ENCODE results near the gene TTC29.

TTC29 gene

GRCh38 chr4:146972036-146972435 lies 26.4 kb upstream of the TTC29 start:
- no peak for DNase-seq (ENCODE audit: low read depth)
- H3K4me3 ChIP-seq (ENCODE audit: low read length): no peak overlapping the region
- TF ChIP-seq CTCF (conservative IDR thresholded peaks at IDR 0.05; ENCODE audit: low read length): no peak

GRCh38 chr4:146969126-146969525 lies 23.5 kb upstream of the TTC29 start:
- DNase-seq (ENCODE audit: low read depth): no peak
- H3K4me3 ChIP-seq (ENCODE audit: low read length): no peak overlapping the region
- no peak for TF ChIP-seq CTCF (conservative IDR thresholded peaks at IDR 0.05; ENCODE audit: low read length)

- no peak overlapping the region for H3K4me3 ChIP-seq (ENCODE audit: low read length)
- no peak for TF ChIP-seq CTCF (conservative IDR thresholded peaks at IDR 0.05; ENCODE audit: low read length)
- no peak for DNase-seq (ENCODE audit: low read depth)
Measured at GRCh38 chr4:146960634-146961033, 15.0 kb upstream of the TTC29 start.

GRCh38 chr4:146959692-146960091 lies 14.0 kb upstream of the TTC29 start:
- DNase-seq (ENCODE audit: low read depth): no peak
- no peak overlapping the region for H3K4me3 ChIP-seq (ENCODE audit: low read length)
- TF ChIP-seq CTCF (conservative IDR thresholded peaks at IDR 0.05; ENCODE audit: low read length): no peak

- peak; percentile 88 for DNase-seq (ENCODE audit: low read depth)
- H3K4me3 ChIP-seq (ENCODE audit: low read length): no peak overlapping the region
- TF ChIP-seq CTCF (conservative IDR thresholded peaks at IDR 0.05; ENCODE audit: low read length): no peak
Measured at GRCh38 chr4:146957237-146957636, 11.6 kb upstream of the TTC29 start.

GRCh38 chr4:146952896-146953295 lies 7.2 kb upstream of the TTC29 start:
- no peak overlapping the region for H3K4me3 ChIP-seq (ENCODE audit: low read length)
- DNase-seq (ENCODE audit: low read depth): no peak
- TF ChIP-seq CTCF (conservative IDR thresholded peaks at IDR 0.05; ENCODE audit: low read length): no peak

- TF ChIP-seq CTCF (conservative IDR thresholded peaks at IDR 0.05; ENCODE audit: low read length): no peak
- H3K4me3 ChIP-seq (ENCODE audit: low read length): no peak overlapping the region
- no peak for DNase-seq (ENCODE audit: low read depth)
Measured at GRCh38 chr4:146949559-146949958, 3.9 kb upstream of the TTC29 start.
